Parathyroid adenoma (tissue), 2 donors: ENCODE data around the gene BCAR1.
A peak's percentile ranks its signal among the peaks of the same experiment; 100 is the strongest.
"Not testable (repeated sequence)": the region's sequence is repeated elsewhere in the genome, so short reads cannot be mapped to it uniquely, and the experiment has no call there.

ENCODE experiments used
- H2AFZ ChIP-seq: fragments of 300-600 bp; sonication (generic); one replicate; pipeline ENCODE4 v1.7.0; 2017; ENCODE audit warnings: antibody characterized with exemption, mild to moderate bottlenecking
- H3K27ac ChIP-seq: fragments of 300-600 bp; sonication (generic); one replicate; pipeline ENCODE4 v1.7.0; 2017
- H3K27me3 ChIP-seq: fragments of 300-600 bp; sonication (generic); one replicate; pipeline ENCODE4 v1.7.0; 2017; ENCODE audit warnings: low read length; ENCODE audit not compliant: control insufficient read depth, insufficient read depth
- H3K36me3 ChIP-seq: fragments of 300-600 bp; sonication (generic); one replicate; pipeline ENCODE4 v1.7.0; 2017; ENCODE audit warnings: low read length; ENCODE audit not compliant: control insufficient read depth, insufficient read depth
- H3K4me1 ChIP-seq: fragments of 300-600 bp; sonication (generic); one replicate; pipeline ENCODE4 v1.7.0; 2017; ENCODE audit warnings: control low read depth
- H3K4me2 ChIP-seq: fragments of 300-600 bp; sonication (generic); one replicate; pipeline ENCODE4 v1.7.0; 2017; ENCODE audit warnings: low read length
- H3K4me3 ChIP-seq: fragments of 300-600 bp; sonication (generic); one replicate; pipeline ENCODE4 v1.7.0; 2017; ENCODE audit warnings: low read depth, low read length
- H3K79me2 ChIP-seq: fragments of 300-600 bp; sonication (generic); one replicate; pipeline ENCODE4 v1.7.0; 2017; ENCODE audit warnings: control low read depth
- H3K9ac ChIP-seq: fragments of 300-600 bp; sonication (generic); one replicate; pipeline ENCODE4 v1.7.0; 2017; ENCODE audit warnings: mild to moderate bottlenecking
- H3K9me3 ChIP-seq: fragments of 300-600 bp; sonication (generic); one replicate; pipeline ENCODE4 v1.7.0; 2017; ENCODE audit warnings: low read length; ENCODE audit not compliant: control insufficient read depth
- CTCF ChIP-seq: fragments of 300-600 bp; sonication (generic); IDR thresholded peaks from one replicate; pipeline ENCODE4 v1.7.0; 2017; ENCODE audit warnings: antibody characterized with exemption, mild to moderate bottlenecking
- donor health status: primary hyperparathyroidism.

BCAR1 gene

GRCh38 chr16:75225092-75225491 lies 26.3 kb downstream of the BCAR1 start:
- Histone ChIP-seq H3K27me3 (no peaks in the 10 kb centered on the region), H3K4me1 (peaks cover 2% of the 10 kb centered on the region), H3K4me3 (no peak overlapping the region), H3K9ac (no peak overlapping the region), H3K36me3 (no peaks in the 10 kb centered on the region), H3K4me2 (no peak overlapping the region), H2AFZ (no peak overlapping the region), H3K79me2 (peaks cover 4% of the 10 kb centered on the region), H3K9me3 (no peaks in the 10 kb centered on the region), H3K27ac (no peak overlapping the region)
- TF ChIP-seq CTCF = no peak

GRCh38 chr16:75224306-75225082 lies 26.9 kb downstream of the BCAR1 start:
- H3K27ac ChIP-seq = no peak overlapping the region
- no peak for TF ChIP-seq CTCF
- H3K79me2 ChIP-seq = no peaks in the 10 kb centered on the region
- no peaks in the 10 kb centered on the region for H3K36me3 ChIP-seq
- H3K4me3 ChIP-seq = no peak overlapping the region
- H3K4me2 ChIP-seq = no peak overlapping the region
- H3K9ac ChIP-seq = no peak overlapping the region
- peaks cover 2% of the 10 kb centered on the region for H3K4me1 ChIP-seq
- no peaks in the 10 kb centered on the region for H3K27me3 ChIP-seq
- no peaks in the 10 kb centered on the region for H3K9me3 ChIP-seq
- H2AFZ ChIP-seq = no peak overlapping the region

- H3K27ac ChIP-seq, H3K27me3 ChIP-seq, H3K9ac ChIP-seq, H2AFZ ChIP-seq, H3K79me2 ChIP-seq, H3K36me3 ChIP-seq, H3K9me3 ChIP-seq, H3K4me3 ChIP-seq, H3K4me1 ChIP-seq, H3K4me2 ChIP-seq: not testable (repeated sequence)
Observed at GRCh38 chr16:75223129-75223528, 28.3 kb downstream of the BCAR1 start.

GRCh38 chr16:75222271-75222783 lies 29.1 kb downstream of the BCAR1 start:
- no peak overlapping the region for H3K4me2 ChIP-seq
- H3K9ac ChIP-seq = no peak overlapping the region
- no peaks in the 10 kb centered on the region for H3K79me2 ChIP-seq
- no peaks in the 10 kb centered on the region for H3K9me3 ChIP-seq
- no peak overlapping the region for H2AFZ ChIP-seq
- TF ChIP-seq CTCF = no peak
- no peaks in the 10 kb centered on the region for H3K36me3 ChIP-seq
- H3K27ac ChIP-seq = no peak overlapping the region
- H3K27me3 ChIP-seq = no peaks in the 10 kb centered on the region
- no peak overlapping the region for H3K4me3 ChIP-seq
- peaks cover 2% of the 10 kb centered on the region for H3K4me1 ChIP-seq

GRCh38 chr16:75219838-75220237 lies 31.6 kb downstream of the BCAR1 start:
- H3K27ac ChIP-seq = no peak overlapping the region
- no peak for TF ChIP-seq CTCF
- H3K4me3 ChIP-seq = no peak overlapping the region
- H3K36me3 ChIP-seq = no peaks in the 10 kb centered on the region
- H3K4me2 ChIP-seq = no peak overlapping the region
- H3K9ac ChIP-seq = no peak overlapping the region
- peak overlapping the region; percentile 5 for H2AFZ ChIP-seq
- H3K9me3 ChIP-seq = no peaks in the 10 kb centered on the region
- no peaks in the 10 kb centered on the region for H3K27me3 ChIP-seq
- H3K4me1 ChIP-seq = no peaks in the 10 kb centered on the region
- no peaks in the 10 kb centered on the region for H3K79me2 ChIP-seq
